Activated CD4-positive, CD25-positive, alpha-beta regulatory T cell treated with anti-CD3 and anti-CD28 coated beads, Interleukin-2, amount 50 U/mL, for 72 hours (primary cell): ENCODE results near the gene FAM135A.
"Not testable (repeated sequence)": the region's sequence is repeated elsewhere in the genome, so short reads cannot be mapped to it uniquely, and the experiment has no call there.

ENCODE experiments used
- DNase-seq: peaks from one replicate; pipeline ENCODE4 v3.0.0; 2021

The FAM135A gene

DNA sequence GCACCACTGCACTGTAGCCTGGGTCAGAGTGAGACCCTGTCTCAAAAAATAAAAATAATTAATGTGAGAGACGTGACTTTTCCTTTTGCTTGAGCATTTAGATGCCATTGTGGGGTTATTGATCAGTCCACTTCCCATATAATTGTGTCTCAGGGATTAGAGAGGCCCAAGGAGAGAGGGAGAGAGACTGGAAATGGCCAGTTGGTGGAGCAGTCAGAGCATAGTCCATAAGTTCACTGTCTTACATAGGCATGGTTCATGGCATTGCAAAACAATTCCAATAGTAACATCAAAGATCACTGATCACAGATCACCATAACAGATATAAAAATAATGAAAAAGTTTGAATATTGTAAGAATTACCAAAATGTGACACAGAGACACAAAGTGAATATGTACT lies 138.3 kb downstream of the FAM135A start:
- DNase-seq = no peak

DNA sequence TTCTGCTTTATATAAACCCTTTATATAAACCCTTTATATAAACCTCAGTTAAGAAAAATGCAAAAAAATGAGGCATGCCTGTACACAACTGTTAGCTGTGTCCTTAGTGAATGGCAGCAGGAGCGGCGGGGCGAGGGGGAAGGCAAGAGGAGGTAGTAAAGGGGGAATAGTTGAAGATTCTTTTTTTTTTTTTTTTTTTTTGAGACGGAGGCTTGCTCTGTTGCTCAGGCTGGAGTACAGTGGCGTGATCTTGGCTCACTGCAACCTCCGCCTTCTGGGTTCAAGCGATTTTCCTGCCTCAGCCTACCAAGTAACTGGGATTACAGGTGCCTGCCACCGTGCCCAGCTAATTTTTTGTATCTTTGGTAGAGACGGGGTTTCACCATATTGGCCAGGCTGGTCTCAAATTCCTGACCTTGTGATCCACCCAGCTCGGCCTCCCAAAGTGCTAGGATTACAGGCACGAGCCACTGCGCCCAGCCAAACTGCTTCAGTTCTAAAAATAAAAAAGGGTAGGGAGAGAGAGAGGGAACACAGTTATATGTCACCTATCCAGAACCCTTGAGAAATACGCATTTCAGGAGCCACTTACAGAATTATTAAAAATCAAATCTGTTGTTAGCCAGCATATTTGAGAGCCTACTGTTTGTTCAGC lies 139.1 kb downstream of the FAM135A start:
- DNase-seq = not testable (repeated sequence)

DNA sequence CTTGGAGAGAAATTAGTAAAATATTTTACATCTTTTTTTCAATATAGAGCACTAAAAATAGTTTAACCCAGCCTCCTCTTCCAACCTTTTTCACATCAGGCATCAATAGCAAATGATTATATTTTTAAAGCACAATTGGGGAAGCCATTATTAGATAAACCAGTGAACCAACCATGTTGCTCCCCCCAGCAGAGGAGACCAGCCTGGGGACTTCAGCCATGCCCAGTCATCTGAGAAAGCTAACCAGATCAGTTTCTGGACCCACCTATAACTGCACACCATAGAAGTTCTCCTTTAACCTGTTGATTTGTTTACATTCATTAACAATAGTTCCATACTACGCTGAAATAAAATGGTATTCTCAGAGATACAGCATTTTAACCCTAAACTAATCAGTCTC lies 139.7 kb downstream of the FAM135A start:
- no peak for DNase-seq

DNA sequence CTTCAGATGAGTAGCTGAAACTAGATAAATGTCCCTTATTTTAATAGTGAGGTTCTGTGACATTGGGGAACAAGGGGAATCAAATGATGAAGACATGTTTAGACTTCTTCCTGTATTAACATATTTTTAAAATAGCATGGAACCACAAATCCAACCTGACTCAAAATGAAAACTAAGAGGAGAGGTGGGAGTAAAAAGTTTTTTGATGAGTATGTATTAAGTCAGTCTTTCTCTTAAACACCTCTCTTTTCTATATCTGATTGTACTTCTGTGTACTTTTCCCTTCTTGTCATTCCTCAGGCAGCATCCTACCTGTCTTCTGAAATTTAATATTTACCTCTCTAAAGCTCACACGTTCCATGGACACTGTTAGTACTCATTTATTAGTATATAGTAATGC lies 144.7 kb downstream of the FAM135A start:
- DNase-seq = no peak

DNA sequence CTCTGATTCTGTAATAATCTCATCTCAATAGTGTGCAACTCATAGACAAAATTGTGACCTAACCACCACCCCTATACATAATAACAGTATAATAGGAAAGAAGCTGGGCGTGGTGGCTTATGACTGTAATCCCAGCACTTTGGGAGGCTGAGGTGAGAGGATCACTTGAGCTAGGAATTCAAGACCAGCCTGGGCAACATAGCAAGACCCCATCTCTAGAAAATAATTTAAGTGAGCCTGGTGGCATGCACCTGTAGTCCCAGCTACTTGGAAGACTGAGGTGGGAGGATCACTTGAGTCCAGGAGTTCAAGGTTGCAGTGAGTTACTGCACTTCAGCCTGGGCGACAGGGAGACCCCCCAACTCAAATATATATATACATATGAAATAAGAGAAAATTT lies 149.1 kb downstream of the FAM135A start:
- DNase-seq = not testable (repeated sequence)

DNA sequence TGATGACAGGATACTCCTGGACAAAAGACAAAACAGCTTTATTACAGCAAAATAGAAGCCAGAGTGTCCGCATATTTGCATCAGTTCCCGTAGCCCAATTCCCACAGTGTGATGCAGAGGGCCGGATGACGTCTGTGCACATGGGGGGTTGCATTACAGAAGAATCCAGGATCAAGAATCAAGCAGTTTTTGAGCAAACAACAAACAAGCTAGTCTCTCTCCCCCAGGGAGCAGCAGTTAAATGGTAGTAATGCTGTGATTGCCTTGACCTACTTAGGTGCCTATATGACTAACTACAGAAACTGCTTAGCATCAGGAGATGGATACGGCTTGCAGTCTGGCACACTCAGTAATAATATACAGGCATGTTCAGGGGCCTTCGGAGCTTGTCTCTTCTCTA lies 150.2 kb downstream of the FAM135A start:
- DNase-seq = no peak

DNA sequence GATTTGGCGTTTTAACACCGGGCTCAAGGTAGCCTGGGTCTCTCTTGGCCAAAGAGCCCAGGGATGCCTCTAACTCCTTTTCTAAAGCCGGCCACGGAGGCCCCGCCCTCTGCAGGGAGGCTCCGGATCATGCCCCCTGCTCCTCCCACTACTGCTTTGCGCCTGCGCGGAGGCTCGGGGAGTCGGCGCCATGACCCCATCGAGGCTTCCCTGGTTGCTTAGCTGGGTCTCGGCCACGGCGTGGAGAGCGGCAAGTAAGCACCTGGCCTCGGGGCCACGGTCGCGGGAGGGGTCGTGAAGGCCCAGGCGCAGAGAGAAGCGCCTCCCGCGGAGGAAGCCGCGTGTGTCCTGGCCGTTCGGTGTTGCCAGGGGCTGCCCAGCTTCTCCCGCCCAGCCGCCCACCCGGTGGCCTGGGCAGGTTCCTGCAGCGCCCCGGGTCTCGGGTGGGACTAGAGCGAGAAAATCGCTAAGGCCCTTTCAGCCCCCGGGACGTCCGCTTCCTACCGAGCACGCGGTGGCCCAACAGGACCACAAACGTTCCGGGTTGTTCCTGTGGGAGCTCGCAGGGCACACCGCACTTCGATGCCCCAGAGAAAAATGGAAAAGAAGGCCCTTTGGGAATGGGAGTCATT lies 153.6 kb downstream of the FAM135A start, which contains the start of gene SDHAF4:
Gene SDHAF4, plus strand, starts transcription at position 180 of the 632 bp plus-strand sequence. Its CDS starts 11 bp downstream, at position 191.
- DNase-seq = peak; percentile 97

DNA sequence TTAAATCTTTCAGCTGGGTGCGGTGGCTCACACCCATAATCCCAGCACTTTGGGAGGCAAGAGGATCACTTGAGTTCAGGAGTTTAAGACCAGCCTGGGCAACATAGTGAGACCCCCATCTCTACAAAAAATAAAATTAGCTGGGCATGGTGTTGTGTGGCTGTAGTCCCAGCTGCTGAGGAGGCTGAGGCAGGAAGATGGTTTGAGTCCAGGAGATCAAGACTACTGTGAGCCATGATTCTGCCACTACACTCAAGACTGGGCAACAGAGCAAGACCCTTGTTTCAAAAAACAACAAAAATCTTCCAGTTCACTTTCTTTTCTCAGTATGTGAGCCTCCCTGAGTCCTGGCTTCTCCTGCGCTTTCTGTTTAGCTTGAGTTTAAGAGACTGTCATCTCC lies 161.3 kb downstream of the FAM135A start:
- no peak for DNase-seq

DNA sequence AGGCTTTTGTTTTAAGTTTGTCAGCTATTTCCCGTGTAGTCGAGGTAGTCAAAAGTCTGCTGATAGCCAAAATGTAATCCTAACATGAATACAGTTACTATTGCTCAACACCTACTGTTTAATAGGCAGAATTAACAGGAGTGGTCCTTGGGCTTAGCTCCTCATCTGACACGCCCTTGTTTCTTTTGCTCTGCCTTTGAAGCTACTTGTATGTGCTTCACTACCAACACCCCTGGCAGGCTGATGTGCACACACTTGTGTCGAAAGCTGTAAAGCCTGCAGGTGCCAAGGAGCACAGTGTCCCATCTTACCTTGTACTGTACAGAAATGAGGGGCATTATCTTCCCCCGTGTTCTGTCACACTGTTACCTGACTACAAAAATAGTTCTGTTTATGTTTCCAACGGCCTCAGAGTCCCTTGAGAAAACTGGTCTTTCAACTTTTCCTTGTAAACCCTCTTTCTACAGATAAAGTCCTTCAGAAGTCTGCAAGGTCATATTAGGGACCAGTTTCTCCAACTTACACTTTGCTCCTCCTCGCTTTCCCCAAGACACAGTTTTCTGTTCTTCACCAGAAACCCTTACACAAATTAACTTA lies 162.7 kb downstream of the FAM135A start:
- no peak for DNase-seq

DNA sequence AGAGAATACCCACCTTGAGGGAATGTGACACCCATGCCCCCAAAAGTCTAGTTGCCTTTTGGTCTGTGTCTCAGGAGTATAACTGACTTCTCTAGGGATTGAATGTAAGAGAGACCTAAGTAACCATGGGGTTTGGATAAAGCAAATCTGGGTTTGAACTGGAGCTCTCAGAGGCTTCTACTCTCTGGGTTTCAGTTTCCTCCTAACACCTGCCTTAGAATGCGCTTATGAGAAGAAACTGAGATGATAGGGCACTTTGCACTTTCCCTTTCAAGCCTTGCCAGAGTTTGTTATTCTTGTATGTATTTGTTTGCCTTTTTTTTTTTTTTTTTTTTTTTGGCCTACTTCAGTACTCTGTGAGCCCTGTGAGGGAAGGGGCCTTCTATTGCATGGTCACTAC lies 172.8 kb downstream of the FAM135A start:
- no peak for DNase-seq

DNA sequence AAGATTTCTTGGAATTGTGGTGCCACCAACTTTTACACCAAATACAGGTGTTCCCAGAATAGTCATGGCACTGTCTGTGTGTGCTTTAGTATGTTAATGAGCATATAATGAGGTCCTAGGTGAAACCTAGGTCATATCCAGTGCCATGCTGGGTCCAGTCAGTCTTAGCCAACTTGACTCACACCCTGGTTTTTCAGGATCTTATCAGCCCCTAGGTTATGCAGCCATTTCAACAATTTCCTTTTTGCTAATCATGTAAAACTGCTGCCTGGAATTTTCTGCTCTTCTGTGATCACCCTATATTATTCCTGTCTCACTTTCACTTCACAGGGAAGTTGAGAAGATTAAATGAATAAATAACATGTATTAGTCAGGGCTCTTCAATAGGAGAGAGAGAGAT lies 177.1 kb downstream of the FAM135A start:
- no peak for DNase-seq

DNA sequence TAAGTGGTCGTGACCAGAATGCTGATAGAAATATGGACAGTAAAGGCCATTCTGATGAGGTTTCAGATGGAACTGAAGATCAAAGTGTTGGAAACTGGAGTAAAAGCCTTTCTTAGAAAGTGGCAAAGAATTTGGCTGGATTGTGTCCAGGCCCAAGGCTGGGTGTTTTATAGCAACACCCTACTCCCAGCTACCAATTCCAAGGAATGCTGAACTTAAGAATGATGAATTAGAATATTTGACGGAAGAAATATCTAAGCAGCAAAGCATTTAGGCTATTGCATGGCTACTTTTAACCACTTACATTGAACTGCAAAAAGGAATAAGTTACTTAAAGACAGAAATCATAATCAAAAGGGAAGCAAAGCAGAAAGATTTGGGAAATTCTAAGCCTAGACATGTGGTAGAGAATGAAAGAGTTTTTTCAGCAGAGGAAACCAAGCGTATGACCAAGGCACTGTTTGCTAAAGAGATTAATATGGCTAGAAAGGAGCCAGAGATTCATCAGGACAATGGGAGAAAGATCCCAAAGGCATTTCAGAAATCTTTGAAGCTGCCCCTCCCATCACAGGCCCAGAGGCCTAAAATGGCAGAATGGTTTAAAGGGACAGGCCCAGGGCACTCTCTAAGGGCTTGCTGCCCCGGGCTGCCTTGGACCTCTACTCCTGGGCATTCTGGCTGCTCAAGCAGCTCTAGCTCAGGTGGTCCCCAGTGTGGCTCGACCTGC lies 179.2 kb downstream of the FAM135A start:
- DNase-seq = no peak

DNA sequence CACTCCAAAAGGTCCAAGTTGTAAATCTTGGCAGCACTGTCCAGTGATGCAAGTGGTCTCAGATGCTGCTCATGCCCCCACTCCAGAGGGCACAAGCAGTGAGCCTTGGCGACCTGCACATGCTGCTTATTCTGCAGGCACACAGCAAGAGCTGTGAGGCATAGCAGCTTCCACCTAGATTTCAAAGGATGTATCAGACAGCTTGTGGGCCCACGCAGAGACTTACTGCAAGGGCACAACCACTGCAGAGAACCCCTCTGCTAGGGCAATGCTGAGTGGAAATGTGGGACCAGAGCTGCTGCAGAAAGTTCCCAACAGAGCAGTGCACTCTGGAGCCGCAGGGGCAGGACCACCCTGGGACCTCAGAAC lies 179.8 kb downstream of the FAM135A start:
- DNase-seq = no peak

DNA sequence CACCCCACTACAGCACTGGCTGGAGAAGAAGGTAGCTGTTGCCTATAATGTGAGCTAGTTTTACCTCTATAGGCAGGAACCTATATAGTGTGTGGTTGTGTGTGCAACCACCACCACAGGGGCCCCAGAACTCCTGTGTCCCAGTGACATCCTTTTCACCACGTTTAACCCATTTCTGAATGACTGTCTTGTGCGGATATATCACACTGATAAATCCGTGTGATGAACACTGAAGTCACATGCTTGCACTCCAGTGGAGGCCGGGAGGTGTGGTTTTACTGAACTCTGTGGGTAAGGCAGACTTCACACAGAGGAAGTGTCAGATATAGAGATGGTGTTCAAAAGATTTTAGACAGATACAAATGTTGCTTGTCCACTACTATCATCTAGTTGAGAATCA lies 185.9 kb downstream of the FAM135A start:
- DNase-seq = no peak

DNA sequence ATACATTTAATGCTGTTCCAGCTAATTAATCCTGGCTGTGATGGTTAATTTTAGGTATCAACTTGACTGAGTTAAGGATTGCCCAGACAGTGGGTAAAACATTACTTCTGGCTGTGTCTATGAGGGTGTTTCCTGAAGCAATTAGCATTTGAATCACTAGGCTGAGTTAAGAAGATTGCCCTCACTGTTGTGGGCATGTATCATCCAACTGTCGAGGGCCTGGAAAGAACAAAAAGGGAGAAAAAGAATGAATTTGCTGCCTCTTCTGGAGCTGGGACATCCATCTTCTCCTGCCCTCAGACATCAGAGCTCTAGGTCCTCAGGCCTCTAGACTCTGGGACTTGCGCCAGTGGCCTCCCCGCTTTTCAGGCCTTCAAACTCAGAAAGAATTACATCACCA lies 187.7 kb downstream of the FAM135A start:
- no peak for DNase-seq

DNA sequence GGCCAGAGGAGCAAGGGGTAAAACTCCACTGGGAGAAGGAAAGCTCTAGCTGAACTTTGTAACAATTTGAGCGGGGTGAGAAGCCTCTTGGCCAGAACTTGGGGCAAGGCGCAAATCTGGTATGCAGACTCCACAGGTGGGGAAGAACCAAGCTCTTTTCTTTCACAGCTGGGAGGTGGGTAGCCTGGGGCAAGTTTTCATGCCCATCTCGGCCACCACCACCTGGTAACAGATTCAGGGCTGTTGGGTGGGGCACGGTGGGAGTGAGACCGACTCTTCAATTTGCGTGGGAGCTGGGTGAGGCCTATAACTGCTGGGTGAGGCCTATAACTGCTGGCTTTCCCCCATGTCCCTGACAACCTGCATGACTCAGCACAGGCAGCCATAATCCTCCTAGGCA lies 190.9 kb downstream of the FAM135A start:
- no peak for DNase-seq

DNA sequence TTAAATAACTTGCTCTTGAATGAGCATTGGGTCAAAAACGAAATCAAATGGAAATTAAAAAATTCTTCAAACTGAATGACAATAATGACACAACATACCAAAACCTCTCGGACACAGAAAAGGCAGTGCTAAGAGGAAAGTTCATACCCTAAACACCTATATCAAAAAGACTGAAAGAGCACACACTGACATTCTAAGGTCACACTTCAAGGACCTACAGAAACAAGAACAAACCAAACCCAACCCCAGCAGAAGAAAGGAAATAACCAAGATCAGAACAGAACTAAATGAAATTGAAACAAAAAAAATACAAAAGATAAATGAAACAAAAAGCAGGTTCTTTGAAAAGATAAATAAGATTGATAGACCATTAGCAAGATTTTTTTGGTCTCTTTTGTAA lies 194.1 kb downstream of the FAM135A start:
- DNase-seq = not testable (repeated sequence)

DNA sequence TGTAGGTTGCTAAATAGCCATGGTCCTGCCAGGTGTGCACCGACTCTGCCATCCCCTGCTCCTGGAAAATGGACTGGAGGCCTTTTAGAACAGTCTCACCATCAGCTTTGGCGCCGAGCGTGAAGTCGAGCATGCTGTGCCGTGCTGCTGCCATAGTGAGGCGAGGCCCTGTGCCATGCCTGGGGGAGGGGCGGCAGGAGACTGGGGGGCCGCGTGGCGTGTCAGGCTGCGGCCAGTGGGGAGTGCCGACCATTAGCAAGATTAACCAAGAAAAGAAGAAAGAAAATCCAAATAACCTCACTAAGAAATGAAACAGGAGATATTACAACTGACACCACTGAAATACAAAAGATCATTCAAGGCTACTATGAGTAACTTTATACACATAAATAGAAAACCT lies 195.9 kb downstream of the FAM135A start:
- DNase-seq = not testable (repeated sequence)
